ENCODE data around the gene ZMAT5. TPM values are rescaled to one million over a fixed set of nuclear protein-coding genes. Genes with fewer than 3 reads are reported as not detected.

Gene ZMAT5
- total RNA-seq, 1 experiment from 2014 or later, result 28.7 TPM

GRCh38 chr22:29701155-29701999 lies 65.4 kb downstream of the ZMAT5 start:
- in situ Hi-C loops (cut with HindIII; ENCODE audit: low sequenced_read_pairs), result no loop called here
- DNase-seq (ENCODE audit: low spot score), result peak; percentile 46

- peak; percentile 43 for DNase-seq (ENCODE audit: low spot score)
- in situ Hi-C loops (cut with HindIII; ENCODE audit: low sequenced_read_pairs), result no loop called here
Observed at GRCh38 chr22:29700900-29701154, 66.0 kb downstream of the ZMAT5 start.

GRCh38 chr22:29700206-29700899 lies 66.5 kb downstream of the ZMAT5 start:
- in situ Hi-C loops (cut with HindIII; ENCODE audit: low sequenced_read_pairs), result no loop called here
- no peak for DNase-seq (ENCODE audit: low spot score)

- DNase-seq (ENCODE audit: low spot score), result no peak
- in situ Hi-C loops (cut with HindIII; ENCODE audit: low sequenced_read_pairs), result no loop called here
Observed at GRCh38 chr22:29697853-29698598, 68.8 kb downstream of the ZMAT5 start.

- in situ Hi-C loops (cut with HindIII; ENCODE audit: low sequenced_read_pairs), result no loop called here
- no peak for DNase-seq (ENCODE audit: low spot score)
Observed at GRCh38 chr22:29695129-29695926, 71.5 kb downstream of the ZMAT5 start.

- in situ Hi-C loops (cut with HindIII; ENCODE audit: low sequenced_read_pairs), result no loop called here
- no peak for DNase-seq (ENCODE audit: low spot score)
Observed at GRCh38 chr22:29693671-29694070, 73.1 kb downstream of the ZMAT5 start.

- in situ Hi-C loops (cut with HindIII; ENCODE audit: low sequenced_read_pairs), result no loop called here
- DNase-seq (ENCODE audit: low spot score), result no peak
Observed at GRCh38 chr22:29693161-29693560, 73.6 kb downstream of the ZMAT5 start.

- peak; percentile 74 for DNase-seq (ENCODE audit: low spot score)
Observed at GRCh38 chr22:29692327-29692640, 74.5 kb downstream of the ZMAT5 start.

GRCh38 chr22:29691636-29692326 lies 75.0 kb downstream of the ZMAT5 start:
- in situ Hi-C loops (cut with HindIII; ENCODE audit: low sequenced_read_pairs), result no loop called here
- DNase-seq (ENCODE audit: low spot score), result peak; percentile 80

More at GRCh38 chr22:29692327-29692640, 74.5 kb downstream of the ZMAT5 start:
- in situ Hi-C loops (cut with HindIII; ENCODE audit: low sequenced_read_pairs), result no loop called here

GRCh38 chr22:29690476-29690875 lies 76.3 kb downstream of the ZMAT5 start:
- in situ Hi-C loops (cut with HindIII; ENCODE audit: low sequenced_read_pairs), result no loop called here
- DNase-seq (ENCODE audit: low spot score), result no peak

- in situ Hi-C loops (cut with HindIII; ENCODE audit: low sequenced_read_pairs), result no loop called here
- DNase-seq (ENCODE audit: low spot score), result peak; percentile 82
Observed at GRCh38 chr22:29689880-29690213, 77.0 kb downstream of the ZMAT5 start.

- in situ Hi-C loops (cut with HindIII; ENCODE audit: low sequenced_read_pairs), result no loop called here
- no peak for DNase-seq (ENCODE audit: low spot score)
Observed at GRCh38 chr22:29689206-29689879, 77.5 kb downstream of the ZMAT5 start.

GRCh38 chr22:29684244-29684643 lies 82.6 kb downstream of the ZMAT5 start:
- in situ Hi-C loops (cut with HindIII; ENCODE audit: low sequenced_read_pairs), result no loop called here
- no peak for DNase-seq (ENCODE audit: low spot score)

GRCh38 chr22:29683536-29683935 lies 83.3 kb downstream of the ZMAT5 start:
- DNase-seq (ENCODE audit: low spot score), result no peak
- in situ Hi-C loops (cut with HindIII; ENCODE audit: low sequenced_read_pairs), result no loop called here

Other genes starting within 250 kb of the ZMAT5 start
- 58.9 and 62.6 TPM in 2 replicates for gene THOC5, start 213.2 kb downstream of the ZMAT5 start, total RNA-seq (2014; rRNA removed; shearing (Covaris generic))
- gene NIPSNAP1, start 185.9 kb downstream of the ZMAT5 start, total RNA-seq (2014; rRNA removed; shearing (Covaris generic)), result 187 and 209 TPM in 2 replicates
- gene NF2, start 163.4 kb downstream of the ZMAT5 start, total RNA-seq (2014; rRNA removed; shearing (Covaris generic)), result 54.7 and 77.1 TPM in 2 replicates
- gene CABP7, start 47.0 kb downstream of the ZMAT5 start, total RNA-seq (2014; rRNA removed; shearing (Covaris generic)), result 1.5 and 2.8 TPM in 2 replicates
- 114 and 138 TPM in 2 replicates for gene UQCR10, start 362 bp upstream of the ZMAT5 start, total RNA-seq (2014; rRNA removed; shearing (Covaris generic))
- 31.1 and 51.5 TPM in 2 replicates for gene ASCC2, start 71.3 kb upstream of the ZMAT5 start, total RNA-seq (2014; rRNA removed; shearing (Covaris generic))
- 23.9 and 25.9 TPM in 2 replicates for gene MTMR3, start 116.2 kb upstream of the ZMAT5 start, total RNA-seq (2014; rRNA removed; shearing (Covaris generic))

Measured in G401 (cell line).